K562 (cell line): ENCODE results near the gene ERF. TPM values are rescaled to one million over a fixed set of nuclear protein-coding genes. Genes with fewer than 3 reads are reported as not detected.

Source experiments
- BRD4 ChIP-seq: fragments of 200-600 bp; sonication (generic); IDR thresholded peaks from 2 replicates; pipeline ENCODE4 v1.6.1; 2017; ENCODE audit warnings: inconsistent platforms
- CC2D1A ChIP-seq: fragments of 450-650 bp; IDR thresholded peaks from 2 replicates; pipeline ENCODE4 v1.6.1; 2017; ENCODE audit warnings: mild to moderate bottlenecking
- NCOA6 ChIP-seq: fragments of 450-650 bp; IDR thresholded peaks from 2 replicates; pipeline ENCODE4 v1.6.1; 2017; ENCODE audit warnings: mild to moderate bottlenecking
- POLR2AphosphoS2 ChIP-seq: IDR thresholded peaks from 2 replicates; pipeline ENCODE4 v1.6.1; 2012; ENCODE audit warnings: low read length, improper control_type of control experiment
- POLR2H ChIP-seq: IDR thresholded peaks from 2 replicates; pipeline ENCODE4 v1.6.1; 2016; ENCODE audit warnings: missing genetic modification characterization, low read depth, mild to moderate bottlenecking, control low read depth, missing compliant biosample characterization, moderate library complexity
- SMAD2 ChIP-seq: fragments of 150-350 bp; IDR thresholded peaks from 2 replicates; pipeline ENCODE4 v1.6.1; 2014; ENCODE audit warnings: low read depth, mild to moderate bottlenecking, low read length
- U2AF1 ChIP-seq: fragments of 200-400 bp; formaldehyde crosslinking; optimal IDR thresholded peaks from 2 replicates; pipeline ENCODE3; 2017; ENCODE audit warnings: mild to moderate bottlenecking, low read depth, low read length, moderate library complexity
- polyA plus RNA-seq, 8 experiments: library from polyadenylated mRNA; depleted of rRNA in 4 of 8; stranded (reverse) in 5 of 8; unstranded in 3 of 8; fragments of >200 nt; fragmentation: Nextera tagmentation in 2 of 8; fragmentation: Illumina TruSeq in 1 of 8; extraction: Ambion mirVana in 2 of 8; extraction: Trizol in 1 of 8; gene quantifications; 2 replicates each; pipeline versions ENCODE4 v1.2.1 to v1.2.3, GENCODE V29; 2011 to 2014; ENCODE audit warnings: inconsistent platforms in 1 of 8, missing spikeins in 1 of 8
- total RNA-seq, 7 experiments: library from RNA; depleted of rRNA in 6 of 7; stranded (reverse); fragments of >200 nt in 6 of 7; fragmentation: Illumina TruSeq in 2 of 7; extraction: Trizol in 2 of 7; gene quantifications; 2 replicates each; pipeline versions ENCODE4 v1.2.1 to v1.2.3, GENCODE V29; 2011 to 2021; ENCODE audit warnings: low replicate concordance in 1 of 7
- TF ChIP-seq, protein P1 (sequence below): fragments of 250-450 bp; sonication (Bioruptor Pico); IDR thresholded peaks from 2 replicates; pipeline ENCODE4 v1.5.0; 2021; ENCODE audit warnings: mild to moderate bottlenecking, moderate library complexity
- TF ChIP-seq, protein P2 (sequence below): fragments of 200-400 bp; formaldehyde crosslinking; IDR thresholded peaks from 2 replicates; pipeline ENCODE4 v1.6.1; 2017; ENCODE audit warnings: mild to moderate bottlenecking, low read depth, low read length, moderate library complexity

The ERF gene
- total and polyA plus RNA-seq, 9 of the 15 experiments (the other 6 are each of a cell fraction or from before 2014, with no cell fraction given), result 0.03 to 75.4 (median 27.0) TPM

DNA sequence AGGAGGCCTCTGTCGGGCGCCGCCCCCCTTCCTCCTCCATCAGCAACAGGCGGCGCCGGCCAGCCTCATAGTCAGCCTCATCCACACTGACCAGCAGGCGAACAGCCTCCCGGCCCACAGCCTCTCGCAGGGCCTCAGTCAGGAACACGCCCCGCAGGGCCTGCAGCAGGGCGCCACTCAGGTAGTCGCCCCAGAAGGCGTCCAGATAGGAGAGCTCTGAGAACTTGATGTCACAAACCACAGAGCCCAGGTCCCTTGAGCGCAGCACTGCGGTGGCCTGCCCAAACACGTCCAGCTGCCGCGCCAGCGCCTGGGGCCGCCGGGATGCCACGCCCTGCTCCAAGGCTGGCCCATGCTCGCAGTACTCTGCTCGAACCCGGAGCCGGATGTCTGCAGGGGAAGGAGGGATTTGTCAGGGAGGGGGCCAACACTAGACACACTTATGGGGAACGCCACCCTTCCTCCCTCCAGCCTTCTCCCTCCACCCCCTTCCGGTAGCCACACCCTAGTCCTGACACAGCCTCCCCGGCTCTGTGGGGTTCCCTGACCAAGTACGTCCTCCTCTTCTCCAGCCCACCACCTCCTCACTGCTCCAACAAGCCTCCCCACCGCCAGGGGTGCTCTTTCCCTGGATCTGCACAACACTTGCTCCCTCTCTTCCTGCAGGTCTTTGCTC lies 55.4 kb downstream of the ERF start (continued):
- TF ChIP-seq, protein P1, sequence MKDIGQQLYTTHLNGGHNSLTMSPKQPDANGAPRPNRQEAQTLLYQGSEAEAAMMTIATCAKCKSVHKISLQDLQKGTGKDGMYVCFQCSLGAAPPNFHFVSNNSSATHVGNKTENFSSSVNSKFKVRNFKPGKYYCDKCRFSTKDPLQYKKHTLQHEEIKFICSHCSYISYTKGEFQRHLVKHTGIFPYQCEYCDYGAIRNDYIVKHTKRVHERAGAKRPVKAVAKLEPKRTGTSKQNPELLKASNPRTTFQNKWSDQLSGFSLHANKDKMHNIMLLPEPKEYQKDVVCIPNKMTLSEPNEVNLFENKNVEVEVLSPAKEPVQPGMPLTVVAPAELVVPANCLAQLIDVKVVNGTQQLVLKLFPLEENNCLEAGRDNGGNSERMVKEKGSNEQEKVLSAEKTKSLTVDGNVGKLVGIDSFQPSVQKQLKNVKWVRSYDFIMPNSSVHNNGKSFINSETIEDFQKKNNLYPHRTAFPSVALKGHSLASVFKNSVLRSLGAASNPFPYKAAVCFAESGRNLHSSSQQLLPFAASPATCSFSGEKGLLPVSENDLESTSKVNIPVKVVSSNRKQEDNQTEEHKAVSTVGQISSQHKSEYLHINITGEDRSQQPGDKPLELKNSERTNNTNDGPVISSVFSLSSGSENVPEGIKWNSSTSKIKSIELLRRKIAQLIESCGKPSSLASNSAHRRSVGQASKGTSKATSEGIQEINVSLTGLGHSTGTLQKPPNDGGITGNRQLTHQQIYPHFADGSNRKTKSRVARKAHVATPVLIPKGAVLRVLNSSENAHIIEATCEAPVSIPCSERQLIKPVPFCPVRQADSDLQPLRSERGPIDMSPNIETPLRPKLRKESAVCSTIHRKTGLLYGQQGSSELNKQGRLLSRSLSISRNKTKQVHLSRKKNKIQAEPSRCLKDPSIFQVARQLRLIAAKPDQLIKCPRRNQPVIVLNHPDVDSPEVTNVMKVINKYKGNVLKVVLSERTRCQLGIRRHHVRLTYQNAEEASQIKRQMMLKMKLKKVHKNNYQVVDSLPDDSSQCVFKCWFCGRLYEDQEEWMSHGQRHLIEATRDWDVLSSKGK (CRISPR knock-in tag), result no peak
- TF ChIP-seq POLR2AphosphoS2 (no peak), SMAD2 (no peak), U2AF1 (no peak), CC2D1A (peak; percentile 95), NCOA6 (no peak), BRD4 (no peak), POLR2H (tag) (no peak)
- TF ChIP-seq, protein P2, sequence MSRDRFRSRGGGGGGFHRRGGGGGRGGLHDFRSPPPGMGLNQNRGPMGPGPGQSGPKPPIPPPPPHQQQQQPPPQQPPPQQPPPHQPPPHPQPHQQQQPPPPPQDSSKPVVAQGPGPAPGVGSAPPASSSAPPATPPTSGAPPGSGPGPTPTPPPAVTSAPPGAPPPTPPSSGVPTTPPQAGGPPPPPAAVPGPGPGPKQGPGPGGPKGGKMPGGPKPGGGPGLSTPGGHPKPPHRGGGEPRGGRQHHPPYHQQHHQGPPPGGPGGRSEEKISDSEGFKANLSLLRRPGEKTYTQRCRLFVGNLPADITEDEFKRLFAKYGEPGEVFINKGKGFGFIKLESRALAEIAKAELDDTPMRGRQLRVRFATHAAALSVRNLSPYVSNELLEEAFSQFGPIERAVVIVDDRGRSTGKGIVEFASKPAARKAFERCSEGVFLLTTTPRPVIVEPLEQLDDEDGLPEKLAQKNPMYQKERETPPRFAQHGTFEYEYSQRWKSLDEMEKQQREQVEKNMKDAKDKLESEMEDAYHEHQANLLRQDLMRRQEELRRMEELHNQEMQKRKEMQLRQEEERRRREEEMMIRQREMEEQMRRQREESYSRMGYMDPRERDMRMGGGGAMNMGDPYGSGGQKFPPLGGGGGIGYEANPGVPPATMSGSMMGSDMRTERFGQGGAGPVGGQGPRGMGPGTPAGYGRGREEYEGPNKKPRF, result no peak
